Nephron progenitor cell (in vitro differentiated cells): ENCODE results near the gene SMIM24.
A peak's percentile ranks its signal among the peaks of the same experiment; 100 is the strongest.

Experiments
- DNase-seq: peaks from one replicate; pipeline ENCODE4 v3.0.0; 2021
- H3K27ac Mint-ChIP-seq: 2 replicates; pipeline ENCODE4 v1.8.0; 2021; ENCODE audit warnings: mild to moderate bottlenecking, moderate library complexity, mixed read lengths
- H3K27me3 Mint-ChIP-seq: 2 replicates; pipeline ENCODE4 v1.8.0; 2021; ENCODE audit warnings: mild to moderate bottlenecking, low read depth, mixed read lengths; ENCODE audit not compliant: poor library complexity
- H3K36me3 Mint-ChIP-seq: 2 replicates; pipeline ENCODE4 v1.8.0; 2021; ENCODE audit warnings: low read depth, mixed read lengths
- H3K4me1 Mint-ChIP-seq: 2 replicates; pipeline ENCODE4 v1.8.0; 2021; ENCODE audit warnings: mixed read lengths
- H3K4me3 Mint-ChIP-seq: 2 replicates; pipeline ENCODE4 v1.8.0; 2021; ENCODE audit warnings: mild to moderate bottlenecking, moderate library complexity, mixed read lengths
- H3K9me3 Mint-ChIP-seq: 2 replicates; pipeline ENCODE4 v1.8.0; 2021; ENCODE audit warnings: mild to moderate bottlenecking, moderate library complexity, mixed read lengths
- TF ChIP-seq, protein P1 (sequence below): fragments of 200-600 bp; sonication (generic); IDR thresholded peaks from 2 replicates; pipeline ENCODE4 v1.5.0; 2021; ENCODE audit warnings: antibody characterized with exemption

SMIM24 gene

DNA sequence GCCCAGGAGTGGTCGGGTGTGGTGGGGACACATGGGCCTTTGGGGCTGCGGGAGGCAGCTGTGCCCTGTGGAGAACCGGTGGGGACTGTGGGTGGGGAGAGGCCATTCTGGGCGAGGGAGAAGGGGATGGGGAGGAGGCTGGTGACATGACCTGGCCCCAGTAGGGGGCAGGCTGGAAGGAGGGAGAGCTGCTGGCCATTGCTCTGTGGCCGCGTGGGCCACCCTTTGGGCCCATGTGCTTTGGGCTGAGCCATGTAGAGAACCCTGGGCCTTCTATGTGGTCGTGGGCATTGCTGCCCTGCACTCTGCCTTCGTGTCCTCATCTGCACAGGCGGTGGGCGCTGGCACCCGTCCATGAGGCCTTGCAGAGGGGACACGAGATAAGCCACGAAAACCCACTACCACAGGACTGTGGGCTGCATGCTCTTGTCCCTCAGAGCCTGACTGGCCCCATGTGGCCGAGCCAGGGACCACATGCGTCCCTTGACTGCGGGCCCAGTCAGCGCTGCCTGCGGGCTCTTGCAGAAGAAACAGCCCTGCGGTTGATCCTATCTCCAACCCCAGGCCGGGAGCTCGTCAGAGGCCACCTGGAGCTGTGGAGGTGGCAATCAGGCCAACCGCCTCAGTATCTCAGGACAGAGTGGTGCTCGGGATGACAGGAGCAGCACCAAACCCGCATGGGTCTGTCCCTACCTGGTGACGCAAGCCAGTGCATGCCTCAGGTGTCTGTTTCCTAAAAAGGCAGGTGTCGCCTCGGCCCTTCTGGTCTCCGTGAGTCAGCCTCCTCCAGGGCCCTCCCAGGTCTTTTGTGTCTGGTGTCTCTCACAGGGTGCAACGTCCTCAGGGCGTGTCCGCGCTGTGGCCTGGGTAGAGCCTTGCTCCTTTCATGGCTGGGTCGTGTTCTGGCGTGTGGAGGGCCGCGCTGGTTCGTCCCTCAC lies 40.1 kb upstream of the SMIM24 start:
- Mint-ChIP-seq H3K4me1 (peaks cover 33% of the 10 kb centered on the region), H3K4me3 (no peak overlapping the region), H3K9me3 (no peaks in the 10 kb centered on the region), H3K27me3 (peaks cover 3% of the 10 kb centered on the region), H3K27ac (peak overlapping the region; percentile 57), H3K36me3 (peaks cover 26% of the 10 kb centered on the region)
- TF ChIP-seq, protein P1, sequence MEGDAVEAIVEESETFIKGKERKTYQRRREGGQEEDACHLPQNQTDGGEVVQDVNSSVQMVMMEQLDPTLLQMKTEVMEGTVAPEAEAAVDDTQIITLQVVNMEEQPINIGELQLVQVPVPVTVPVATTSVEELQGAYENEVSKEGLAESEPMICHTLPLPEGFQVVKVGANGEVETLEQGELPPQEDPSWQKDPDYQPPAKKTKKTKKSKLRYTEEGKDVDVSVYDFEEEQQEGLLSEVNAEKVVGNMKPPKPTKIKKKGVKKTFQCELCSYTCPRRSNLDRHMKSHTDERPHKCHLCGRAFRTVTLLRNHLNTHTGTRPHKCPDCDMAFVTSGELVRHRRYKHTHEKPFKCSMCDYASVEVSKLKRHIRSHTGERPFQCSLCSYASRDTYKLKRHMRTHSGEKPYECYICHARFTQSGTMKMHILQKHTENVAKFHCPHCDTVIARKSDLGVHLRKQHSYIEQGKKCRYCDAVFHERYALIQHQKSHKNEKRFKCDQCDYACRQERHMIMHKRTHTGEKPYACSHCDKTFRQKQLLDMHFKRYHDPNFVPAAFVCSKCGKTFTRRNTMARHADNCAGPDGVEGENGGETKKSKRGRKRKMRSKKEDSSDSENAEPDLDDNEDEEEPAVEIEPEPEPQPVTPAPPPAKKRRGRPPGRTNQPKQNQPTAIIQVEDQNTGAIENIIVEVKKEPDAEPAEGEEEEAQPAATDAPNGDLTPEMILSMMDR, result no peak
- DNase-seq, result no peak

DNA sequence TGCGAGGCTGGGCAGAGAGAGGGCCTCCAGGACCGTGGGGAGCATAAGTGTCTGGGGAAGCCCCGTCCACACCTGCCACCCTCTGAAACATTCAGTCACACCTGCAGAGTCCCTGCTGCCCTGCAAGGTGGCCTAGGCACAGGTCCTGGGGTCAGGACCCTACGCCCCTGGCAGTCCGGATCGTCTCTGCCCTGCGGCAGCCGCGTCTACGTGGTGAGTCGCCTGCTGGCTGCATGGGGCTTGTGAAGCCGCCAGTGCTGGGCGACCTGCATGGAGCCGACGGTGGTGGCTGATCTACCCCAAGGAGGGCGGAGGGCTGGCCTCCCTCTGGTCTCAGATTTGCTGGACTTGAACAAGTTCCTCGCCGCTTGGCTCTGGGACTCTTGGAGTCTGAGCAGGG lies 38.8 kb upstream of the SMIM24 start:
- Mint-ChIP-seq H3K4me1 (peaks cover 40% of the 10 kb centered on the region), H3K4me3 (no peak overlapping the region), H3K27me3 (peaks cover 3% of the 10 kb centered on the region), H3K9me3 (no peaks in the 10 kb centered on the region), H3K27ac (no peak overlapping the region), H3K36me3 (peaks cover 20% of the 10 kb centered on the region)
- no peak for DNase-seq
- TF ChIP-seq, protein P1, result no peak

DNA sequence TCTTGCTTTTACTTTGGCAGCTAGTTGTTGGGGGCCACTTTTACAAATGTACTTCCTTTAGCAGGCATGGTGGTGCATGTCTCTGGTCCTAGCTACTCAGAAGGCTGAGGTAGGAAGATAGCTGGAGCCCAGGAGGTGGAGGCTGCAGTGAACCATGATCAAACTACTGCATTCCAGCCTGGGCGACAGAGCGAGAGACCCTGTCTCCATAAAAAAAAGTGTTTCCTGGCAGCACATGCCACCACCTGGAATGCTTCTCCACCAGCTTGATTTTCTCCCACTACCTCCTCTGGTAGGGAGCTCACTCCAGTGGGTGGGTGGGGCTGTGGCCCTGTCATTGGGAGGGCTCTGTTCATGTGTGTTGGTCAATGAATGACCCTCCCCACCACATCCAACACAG lies 38.3 kb upstream of the SMIM24 start:
- peaks cover 40% of the 10 kb centered on the region for H3K4me1 Mint-ChIP-seq
- no peaks in the 10 kb centered on the region for H3K9me3 Mint-ChIP-seq
- peaks cover 15% of the 10 kb centered on the region for H3K36me3 Mint-ChIP-seq
- H3K4me3 Mint-ChIP-seq, result no peak overlapping the region
- TF ChIP-seq, protein P1, result no peak
- peaks cover under 1% of the 10 kb centered on the region for H3K27me3 Mint-ChIP-seq
- no peak overlapping the region for H3K27ac Mint-ChIP-seq
- no peak for DNase-seq

DNA sequence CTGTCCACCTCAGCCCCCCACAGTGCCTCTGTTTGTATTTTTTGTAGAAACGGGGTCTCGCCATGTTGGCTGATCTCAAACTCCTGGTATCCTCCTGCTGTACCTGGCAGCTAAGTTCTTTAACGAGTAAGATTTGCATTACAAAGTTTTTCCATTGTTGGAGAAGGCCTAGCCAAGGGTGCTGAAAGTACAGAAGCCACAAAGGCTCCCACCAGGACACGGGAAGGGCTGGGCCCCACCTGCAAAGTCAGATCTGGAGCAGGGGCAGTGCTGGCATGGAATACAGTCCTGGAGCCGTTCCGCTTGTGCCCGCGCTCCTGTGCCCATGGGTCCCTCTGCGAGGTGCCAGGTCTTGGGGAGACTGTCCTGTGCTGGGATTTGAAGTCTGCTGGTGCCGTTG lies 37.9 kb upstream of the SMIM24 start:
- Mint-ChIP-seq H3K27me3 (no peaks in the 10 kb centered on the region), H3K4me3 (no peak overlapping the region), H3K36me3 (peaks cover 13% of the 10 kb centered on the region), H3K4me1 (peaks cover 42% of the 10 kb centered on the region), H3K27ac (no peak overlapping the region), H3K9me3 (no peaks in the 10 kb centered on the region)
- DNase-seq, result no peak
- TF ChIP-seq, protein P1, result no peak

DNA sequence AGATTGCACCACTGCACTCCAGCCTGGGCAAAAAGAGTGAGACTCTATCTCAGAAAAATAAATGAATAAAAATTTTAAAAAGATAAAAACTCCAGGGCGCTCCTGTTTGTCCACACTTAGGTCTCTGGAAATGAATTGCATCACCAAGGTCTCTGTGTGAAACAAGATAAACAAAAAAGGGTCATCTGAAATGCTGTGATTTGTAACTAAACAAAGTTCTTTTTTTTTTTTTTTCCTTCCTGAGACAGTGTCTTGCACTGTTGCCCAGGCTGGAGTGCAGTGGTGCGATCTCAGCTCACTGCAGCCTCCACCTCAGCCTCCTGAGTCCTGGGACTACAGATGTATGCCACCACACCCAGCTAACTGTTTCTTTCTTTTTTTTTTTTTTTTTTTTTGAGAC lies 37.3 kb upstream of the SMIM24 start:
- Mint-ChIP-seq H3K27ac (no peak overlapping the region), H3K4me1 (peaks cover 44% of the 10 kb centered on the region), H3K27me3 (no peaks in the 10 kb centered on the region), H3K36me3 (peaks cover 13% of the 10 kb centered on the region), H3K9me3 (no peaks in the 10 kb centered on the region), H3K4me3 (no peak overlapping the region)
- no peak for DNase-seq
- TF ChIP-seq, protein P1, result no peak
